ENCODE measurements around the gene PTPRM. TPM values are rescaled to one million over a fixed set of nuclear protein-coding genes. Genes with fewer than 3 reads are reported as not detected.

PTPRM gene
- polyA plus RNA-seq, 4 donors = 2.2 to 31.4 (median 18.1) TPM

GRCh38 chr18:7749510-7749981, 182.4 kb downstream of the PTPRM start:
- no peak overlapping the region for H3K27ac ChIP-seq (ENCODE audit: low read depth in 1 of 3, low read length in 2 of 3)
- H3K4me1 ChIP-seq (ENCODE audit: control insufficient read depth in 3 of 3, insufficient read depth in 2 of 3, low read depth in 1 of 3, low read length in 2 of 3) = peaks cover 0 to 16% (median 3%) of the 10 kb centered on the region in 3 donors
- FAIRE-seq (no peak), DNase-seq (peak in 1 of 2 donors; percentile 18)
- 57 to 59% (median 59%) methylated on average over 2 of the region's 2 CpGs for WGBS, 3 donors
- no peak overlapping the region for H3K4me3 ChIP-seq (ENCODE audit: low read depth in 1 of 3, low read length in 3 of 3)
- no peaks in the 10 kb centered on the region for H3K27me3 ChIP-seq (ENCODE audit: control insufficient read depth in 3 of 3, insufficient read depth in 3 of 3, low read length in 3 of 3)
- peaks cover 0 to 9% of the 10 kb centered on the region in 2 donors for H3K9me3 ChIP-seq (ENCODE audit: control insufficient read depth in 2 of 2, insufficient read depth in 1 of 2, low read depth in 1 of 2, low read length in 1 of 2)
- no peaks in the 10 kb centered on the region for H3K36me3 ChIP-seq (ENCODE audit: control insufficient read depth in 3 of 3, insufficient read depth in 2 of 3, low read depth in 1 of 3, low read length in 3 of 3)

DNA sequence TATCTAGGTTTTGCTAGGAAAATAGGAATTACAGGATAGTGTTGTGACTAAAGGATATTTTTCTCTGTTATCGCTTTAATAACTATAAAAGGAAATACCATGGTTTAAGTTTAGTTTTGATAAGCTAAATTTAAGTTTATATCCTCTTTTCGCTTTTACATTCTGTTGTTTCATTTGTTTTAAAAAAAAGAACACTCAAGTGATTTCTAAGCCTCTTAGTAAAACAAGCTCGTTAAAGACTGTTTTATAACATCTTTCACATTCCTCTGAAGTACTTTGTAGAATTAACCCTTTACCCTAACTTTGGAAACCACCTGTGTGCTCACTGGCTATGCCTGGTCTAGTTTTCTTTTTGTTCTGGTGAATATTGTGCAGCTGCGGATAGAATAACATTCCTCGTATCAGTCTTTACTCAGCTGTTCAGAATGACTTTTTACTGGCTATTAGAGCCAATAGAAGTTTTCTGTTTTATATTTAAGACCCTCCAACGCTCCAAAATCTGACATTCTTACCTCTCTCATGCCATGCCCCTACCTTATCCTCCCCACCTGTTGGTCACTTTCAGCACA, 183.1 kb downstream of the PTPRM start:
- no peak for FAIRE-seq
- WGBS, 3 donors = 61 to 62% (median 62%) methylated on average over 6 of the region's 6 CpGs

DNA sequence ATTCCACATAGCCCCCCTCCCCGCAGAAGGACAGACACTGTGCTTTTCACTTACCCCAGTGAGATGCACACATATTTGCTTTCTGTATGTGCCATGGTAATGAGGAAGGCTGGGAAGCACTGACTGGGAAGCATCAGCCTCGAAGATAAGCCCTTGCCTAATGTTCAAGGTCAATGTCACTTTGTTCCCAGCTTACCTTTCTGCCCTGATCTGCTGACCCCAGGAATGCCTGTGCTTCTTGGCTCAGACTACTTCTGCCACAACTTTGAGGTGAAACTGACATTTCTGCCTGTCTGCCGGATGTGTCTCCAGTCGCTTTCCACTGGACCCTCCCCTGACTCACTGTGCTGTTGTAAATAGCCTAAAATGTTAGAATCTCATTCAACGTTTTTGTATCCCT, 183.8 kb downstream of the PTPRM start:
- 73 to 79% (median 78%) methylated on average over 5 of the region's 5 CpGs for WGBS, 3 donors
- FAIRE-seq = no peak
- no peak for DNase-seq

More for the DNA sequence above, 183.1 kb downstream of the PTPRM start:
- Histone ChIP-seq H3K4me3 (ENCODE audit: low read depth in 1 of 3, low read length in 3 of 3) (no peak overlapping the region), H3K27ac (ENCODE audit: low read depth in 1 of 3, low read length in 2 of 3) (no peak overlapping the region), H3K36me3 (ENCODE audit: control insufficient read depth in 3 of 3, insufficient read depth in 2 of 3, low read depth in 1 of 3, low read length in 3 of 3) (no peaks in the 10 kb centered on the region), H3K27me3 (ENCODE audit: control insufficient read depth in 3 of 3, insufficient read depth in 3 of 3, low read length in 3 of 3) (no peaks in the 10 kb centered on the region), H3K4me1 (ENCODE audit: control insufficient read depth in 3 of 3, insufficient read depth in 2 of 3, low read depth in 1 of 3, low read length in 2 of 3) (peaks cover 0 to 22% (median 3%) of the 10 kb centered on the region in 3 donors), H3K9me3 (ENCODE audit: control insufficient read depth in 2 of 2, insufficient read depth in 1 of 2, low read depth in 1 of 2, low read length in 1 of 2) (peaks cover 0 to 8% of the 10 kb centered on the region in 2 donors)
- no peak for DNase-seq

GRCh38 chr18:7754258-7754657, 187.1 kb downstream of the PTPRM start:
- no peak for FAIRE-seq

More for the DNA sequence above, 183.8 kb downstream of the PTPRM start:
- no peak overlapping the region for H3K27ac ChIP-seq (ENCODE audit: low read depth in 1 of 3, low read length in 2 of 3)
- H3K36me3 ChIP-seq (ENCODE audit: control insufficient read depth in 3 of 3, insufficient read depth in 2 of 3, low read depth in 1 of 3, low read length in 3 of 3) = no peaks in the 10 kb centered on the region
- peaks cover 0 to 5% of the 10 kb centered on the region in 2 donors for H3K9me3 ChIP-seq (ENCODE audit: control insufficient read depth in 2 of 2, insufficient read depth in 1 of 2, low read depth in 1 of 2, low read length in 1 of 2)
- H3K4me3 ChIP-seq (ENCODE audit: low read depth in 1 of 3, low read length in 3 of 3) = no peak overlapping the region
- no peaks in the 10 kb centered on the region for H3K27me3 ChIP-seq (ENCODE audit: control insufficient read depth in 3 of 3, insufficient read depth in 3 of 3, low read length in 3 of 3)
- H3K4me1 ChIP-seq (ENCODE audit: control insufficient read depth in 3 of 3, insufficient read depth in 2 of 3, low read depth in 1 of 3, low read length in 2 of 3) = peaks cover 0 to 24% (median 5%) of the 10 kb centered on the region in 3 donors

GRCh38 chr18:7754725-7755181, 187.6 kb downstream of the PTPRM start:
- WGBS, 3 donors = 23 to 64% (median 35%) methylated on average over 7 of the region's 7 CpGs
- FAIRE-seq = no peak
- peak overlapping the region in 1 of 3 donors; percentile 43 for H3K27ac ChIP-seq (ENCODE audit: low read depth in 1 of 3, low read length in 2 of 3)

More at GRCh38 chr18:7754258-7754657, 187.1 kb downstream of the PTPRM start:
- DNase-seq = no peak
- H3K4me1 ChIP-seq (ENCODE audit: control insufficient read depth in 3 of 3, insufficient read depth in 2 of 3, low read depth in 1 of 3, low read length in 2 of 3) = peaks cover 0 to 21% (median 5%) of the 10 kb centered on the region in 3 donors
- WGBS, 3 donors = 81 to 94% (median 93%) methylated on average over 1 of the region's 1 CpG
- H3K27ac ChIP-seq (ENCODE audit: low read depth in 1 of 3, low read length in 2 of 3) = peak overlapping the region in 1 of 3 donors; percentile 43
- H3K4me3 ChIP-seq (ENCODE audit: low read depth in 1 of 3, low read length in 3 of 3) = no peak overlapping the region
- H3K27me3 ChIP-seq (ENCODE audit: control insufficient read depth in 3 of 3, insufficient read depth in 3 of 3, low read length in 3 of 3) = no peaks in the 10 kb centered on the region
- H3K9me3 ChIP-seq (ENCODE audit: control insufficient read depth in 2 of 2, insufficient read depth in 1 of 2, low read depth in 1 of 2, low read length in 1 of 2) = no peaks in the 10 kb centered on the region
- no peaks in the 10 kb centered on the region for H3K36me3 ChIP-seq (ENCODE audit: control insufficient read depth in 3 of 3, insufficient read depth in 2 of 3, low read depth in 1 of 3, low read length in 3 of 3)

GRCh38 chr18:7755753-7756475, 188.8 kb downstream of the PTPRM start:
- WGBS, 3 donors = 79 to 86% (median 79%) methylated on average over 4 of the region's 4 CpGs
- no peaks in the 10 kb centered on the region for H3K36me3 ChIP-seq (ENCODE audit: control insufficient read depth in 3 of 3, insufficient read depth in 2 of 3, low read depth in 1 of 3, low read length in 3 of 3)
- peaks cover 0 to 33% (median 5%) of the 10 kb centered on the region in 3 donors for H3K4me1 ChIP-seq (ENCODE audit: control insufficient read depth in 3 of 3, insufficient read depth in 2 of 3, low read depth in 1 of 3, low read length in 2 of 3)
- H3K4me3 ChIP-seq (ENCODE audit: low read depth in 1 of 3, low read length in 3 of 3) = no peak overlapping the region
- FAIRE-seq = no peak
- no peak for DNase-seq
- H3K27me3 ChIP-seq (ENCODE audit: control insufficient read depth in 3 of 3, insufficient read depth in 3 of 3, low read length in 3 of 3) = no peaks in the 10 kb centered on the region
- no peaks in the 10 kb centered on the region for H3K9me3 ChIP-seq (ENCODE audit: control insufficient read depth in 2 of 2, insufficient read depth in 1 of 2, low read depth in 1 of 2, low read length in 1 of 2)
- H3K27ac ChIP-seq (ENCODE audit: low read depth in 1 of 3, low read length in 2 of 3) = no peak overlapping the region

More at GRCh38 chr18:7754725-7755181, 187.6 kb downstream of the PTPRM start:
- Histone ChIP-seq H3K27me3 (ENCODE audit: control insufficient read depth in 3 of 3, insufficient read depth in 3 of 3, low read length in 3 of 3) (no peaks in the 10 kb centered on the region), H3K4me3 (ENCODE audit: low read depth in 1 of 3, low read length in 3 of 3) (no peak overlapping the region), H3K9me3 (ENCODE audit: control insufficient read depth in 2 of 2, insufficient read depth in 1 of 2, low read depth in 1 of 2, low read length in 1 of 2) (no peaks in the 10 kb centered on the region), H3K36me3 (ENCODE audit: control insufficient read depth in 3 of 3, insufficient read depth in 2 of 3, low read depth in 1 of 3, low read length in 3 of 3) (no peaks in the 10 kb centered on the region), H3K4me1 (ENCODE audit: control insufficient read depth in 3 of 3, insufficient read depth in 2 of 3, low read depth in 1 of 3, low read length in 2 of 3) (peaks cover 0 to 23% (median 5%) of the 10 kb centered on the region in 3 donors)
- DNase-seq = peak; percentile 68 to 78

DNA sequence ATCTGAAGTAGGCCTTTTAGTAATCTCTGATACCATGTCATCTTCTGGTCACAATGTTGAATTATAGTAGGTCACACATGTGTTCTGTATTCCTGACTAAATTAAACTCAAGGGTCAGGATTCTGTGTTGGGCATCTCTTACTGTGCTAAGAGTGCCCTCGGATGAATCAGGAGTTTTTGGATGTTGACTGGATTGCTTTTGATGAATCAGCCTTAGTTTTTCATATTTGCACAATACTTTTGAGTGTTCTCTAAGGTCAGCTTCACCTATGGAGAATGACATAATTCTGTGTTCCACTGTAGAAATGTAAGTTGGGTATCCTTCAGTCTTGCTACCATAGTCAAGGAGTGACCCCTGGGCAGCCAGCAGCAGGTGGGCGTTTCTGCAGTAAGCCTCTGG, 190.1 kb downstream of the PTPRM start:
- no peaks in the 10 kb centered on the region for H3K36me3 ChIP-seq (ENCODE audit: control insufficient read depth in 3 of 3, insufficient read depth in 2 of 3, low read depth in 1 of 3, low read length in 3 of 3)
- no peaks in the 10 kb centered on the region for H3K9me3 ChIP-seq (ENCODE audit: control insufficient read depth in 2 of 2, insufficient read depth in 1 of 2, low read depth in 1 of 2, low read length in 1 of 2)
- FAIRE-seq = no peak
- no peak overlapping the region for H3K27ac ChIP-seq (ENCODE audit: low read depth in 1 of 3, low read length in 2 of 3)
- no peak overlapping the region for H3K4me3 ChIP-seq (ENCODE audit: low read depth in 1 of 3, low read length in 3 of 3)
- H3K27me3 ChIP-seq (ENCODE audit: control insufficient read depth in 3 of 3, insufficient read depth in 3 of 3, low read length in 3 of 3) = no peaks in the 10 kb centered on the region
- WGBS, 3 donors = 81 to 83% (median 82%) methylated on average over 2 of the region's 2 CpGs
- H3K4me1 ChIP-seq (ENCODE audit: control insufficient read depth in 3 of 3, insufficient read depth in 2 of 3, low read depth in 1 of 3, low read length in 2 of 3) = peaks cover 0 to 41% (median 5%) of the 10 kb centered on the region in 3 donors
- no peak for DNase-seq

GRCh38 chr18:7758764-7759163, 191.6 kb downstream of the PTPRM start:
- peaks cover 0 to 37% (median 5%) of the 10 kb centered on the region in 3 donors for H3K4me1 ChIP-seq (ENCODE audit: control insufficient read depth in 3 of 3, insufficient read depth in 2 of 3, low read depth in 1 of 3, low read length in 2 of 3)
- no peak overlapping the region for H3K4me3 ChIP-seq (ENCODE audit: low read depth in 1 of 3, low read length in 3 of 3)
- FAIRE-seq = no peak
- no peak overlapping the region for H3K27ac ChIP-seq (ENCODE audit: low read depth in 1 of 3, low read length in 2 of 3)
- no peaks in the 10 kb centered on the region for H3K9me3 ChIP-seq (ENCODE audit: control insufficient read depth in 2 of 2, insufficient read depth in 1 of 2, low read depth in 1 of 2, low read length in 1 of 2)
- H3K27me3 ChIP-seq (ENCODE audit: control insufficient read depth in 3 of 3, insufficient read depth in 3 of 3, low read length in 3 of 3) = no peaks in the 10 kb centered on the region
- 59 to 69% (median 62%) methylated on average over 2 of the region's 2 CpGs for WGBS, 3 donors
- H3K36me3 ChIP-seq (ENCODE audit: control insufficient read depth in 3 of 3, insufficient read depth in 2 of 3, low read depth in 1 of 3, low read length in 3 of 3) = no peaks in the 10 kb centered on the region
- no peak for DNase-seq
